IMR-90 (cell line): Measurements from ENCODE around the gene ZEB2. TPM values are rescaled to one million over a fixed set of nuclear protein-coding genes. Genes with fewer than 3 reads are reported as not detected.

ENCODE experiments used
- ATAC-seq: fragments of 200-7000 bp; cut with Tn5 transposase; 2 replicates; pipeline ENCODE4 v1.9.1; 2020; ENCODE audit warnings: low read depth, mild to moderate bottlenecking, moderate library complexity
- BruUV-seq: library from RNA; stranded (reverse); fragments of 400-500 nt; replicated peaks from 2 replicates; lab custom pipeline; 2021; lab: Mats Ljungman, UMichigan
- CTCF ChIA-PET: fragments of 300-600 bp; formaldehyde crosslinking; extraction: SDS; loops from one replicate; lab custom pipeline; 2021; ENCODE audit warnings: antibody characterized with exemption; lab: Yijun Ruan, JAX
- POLR2A ChIA-PET: fragments of 300-600 bp; sonication (Branson Sonifier 250); formaldehyde crosslinking; loops from one replicate; lab custom pipeline; 2022; ENCODE audit warnings: antibody characterized with exemption; ENCODE audit not compliant: unreplicated experiment; lab: Charles Lee
- DNase-seq: peaks from one replicate; pipeline ENCODE4 v3.0.0; 2013
- H2AFZ ChIP-seq: replicated peaks from 2 replicates; pipeline ENCODE3; 2013; ENCODE audit warnings: low read length, mild to moderate bottlenecking; ENCODE audit not compliant: poor library complexity
- H2AK5ac ChIP-seq: 2 replicates; pipeline ENCODE4 v1.6.1; 2013; ENCODE audit warnings: low read depth, low read length, inconsistent platforms
- H2AK9ac ChIP-seq: replicated peaks from 2 replicates; pipeline ENCODE3; 2013; ENCODE audit warnings: mild to moderate bottlenecking, low read depth, low read length, moderate library complexity; ENCODE audit not compliant: poor library complexity
- H2BK120ac ChIP-seq: 2 replicates; pipeline ENCODE4 v1.6.1; 2013; ENCODE audit warnings: low read depth, low read length, inconsistent platforms
- H2BK15ac ChIP-seq: 3 replicates; pipeline ENCODE4 v1.6.1; 2013; ENCODE audit warnings: low read depth, low read length, inconsistent platforms
- H2BK20ac ChIP-seq: 2 replicates; pipeline ENCODE4 v1.6.1; 2013; ENCODE audit warnings: low read depth, mild to moderate bottlenecking, inconsistent platforms, low read length, moderate library complexity
- H2BK5ac ChIP-seq: 2 replicates; pipeline ENCODE4 v1.6.1; 2013; ENCODE audit warnings: mild to moderate bottlenecking, low read depth, low read length, inconsistent platforms; ENCODE audit not compliant: poor library complexity, severe bottlenecking
- H3K14ac ChIP-seq: replicated peaks from 2 replicates; pipeline ENCODE4 v1.6.1; 2013; ENCODE audit warnings: low read depth, low read length, inconsistent platforms
- H3K18ac ChIP-seq: 2 replicates; pipeline ENCODE4 v1.6.1; 2013; ENCODE audit warnings: low read depth, low read length, control low read depth
- H3K23ac ChIP-seq: 2 replicates; pipeline ENCODE4 v1.6.1; 2013; ENCODE audit warnings: low read depth, low read length, inconsistent platforms
- H3K27ac ChIP-seq: 2 replicates; pipeline ENCODE4 v1.5.1; 2013; ENCODE audit warnings: mild to moderate bottlenecking, control low read depth, low read length; ENCODE audit not compliant: insufficient read depth
- H3K27me3 ChIP-seq: 2 replicates; pipeline ENCODE4 v1.6.1; 2013; ENCODE audit warnings: low read length; ENCODE audit not compliant: control insufficient read depth, insufficient read depth
- H3K36me3 ChIP-seq: 2 replicates; pipeline ENCODE4 v1.6.1; 2013; ENCODE audit warnings: low read length, mixed read lengths; ENCODE audit not compliant: control insufficient read depth, insufficient read depth
- H3K4ac ChIP-seq: 2 replicates; pipeline ENCODE4 v1.6.1; 2013; ENCODE audit warnings: low read depth, low read length, inconsistent platforms
- H3K4me1 ChIP-seq: 2 replicates; pipeline ENCODE4 v1.6.1; 2013; ENCODE audit warnings: low read length, mixed read lengths; ENCODE audit not compliant: control insufficient read depth, insufficient read depth
- H3K4me2 ChIP-seq: 2 replicates; pipeline ENCODE4 v1.6.1; 2013; ENCODE audit warnings: low read depth, mild to moderate bottlenecking, control low read depth, low read length, moderate library complexity
- H3K4me3 ChIP-seq: 2 replicates; pipeline ENCODE4 v1.5.1; 2013; ENCODE audit warnings: low read depth, mild to moderate bottlenecking, control low read depth, low read length, moderate library complexity; ENCODE audit not compliant: insufficient read depth
- H3K56ac ChIP-seq: 2 replicates; pipeline ENCODE4 v1.6.1; 2013; ENCODE audit warnings: low read length, inconsistent platforms; ENCODE audit not compliant: insufficient read depth; ENCODE audit errors: extremely low read depth
- H3K79me1 ChIP-seq, 2 experiments: 2 replicates each; pipeline ENCODE4 v1.6.1; 2013; ENCODE audit warnings: low read length in 2 of 2, inconsistent platforms in 1 of 2, low read depth in 1 of 2
- H3K9ac ChIP-seq: 2 replicates; pipeline ENCODE4 v1.6.1; 2013; ENCODE audit warnings: low read depth, low read length, control low read depth
- H3K9me1 ChIP-seq: 2 replicates; pipeline ENCODE4 v1.6.1; 2013; ENCODE audit warnings: low read length, inconsistent platforms; ENCODE audit not compliant: insufficient read depth
- H3K9me3 ChIP-seq: 2 replicates; pipeline ENCODE4 v1.6.1; 2013; ENCODE audit warnings: low read length; ENCODE audit not compliant: control insufficient read depth, insufficient read depth
- H4K20me1 ChIP-seq: 2 replicates; pipeline ENCODE4 v1.6.1; 2013; ENCODE audit warnings: low read length, inconsistent platforms; ENCODE audit not compliant: insufficient read depth
- H4K5ac ChIP-seq: 2 replicates; pipeline ENCODE4 v1.6.1; 2013; ENCODE audit warnings: mild to moderate bottlenecking, low read depth, low read length, control low read depth
- H4K8ac ChIP-seq, 2 experiments: 2 replicates each; pipeline ENCODE4 v1.6.1; 2013; ENCODE audit warnings: low read depth in 2 of 2, low read length in 2 of 2, control low read depth in 1 of 2, inconsistent platforms in 1 of 2
- H4K91ac ChIP-seq: 2 replicates; pipeline ENCODE4 v1.6.1; 2013; ENCODE audit warnings: low read depth, low read length, inconsistent platforms; ENCODE audit not compliant: insufficient read depth
- BHLHE40 ChIP-seq: fragments of 150-350 bp; IDR thresholded peaks from 2 replicates; pipeline ENCODE4 v1.6.1; 2016; ENCODE audit warnings: mild to moderate bottlenecking, low read depth, low read length
- FOS ChIP-seq: fragments of 150-350 bp; IDR thresholded peaks from 2 replicates; pipeline ENCODE4 v1.6.1; 2016; ENCODE audit warnings: low read depth, low read length
- MXI1 ChIP-seq: IDR thresholded peaks from 2 replicates; pipeline ENCODE4 v1.6.1; 2012; ENCODE audit warnings: low read depth, mild to moderate bottlenecking, low read length, moderate library complexity, borderline replicate concordance
- NFE2L2 ChIP-seq: fragments of 150-350 bp; IDR thresholded peaks from 2 replicates; pipeline ENCODE4 v1.6.1; 2016; ENCODE audit warnings: low read depth, mild to moderate bottlenecking, low read length
- RAD21 ChIP-seq: IDR thresholded peaks from 2 replicates; pipeline ENCODE4 v1.6.1; 2012; ENCODE audit warnings: low read length, improper control_type of control experiment
- RCOR1 ChIP-seq: IDR thresholded peaks from 2 replicates; pipeline ENCODE4 v1.6.1; 2012; ENCODE audit warnings: mild to moderate bottlenecking, low read length, improper control_type of control experiment; ENCODE audit not compliant: insufficient replicate concordance
- RFX5 ChIP-seq: IDR thresholded peaks from 2 replicates; pipeline ENCODE4 v1.8.0; 2012; ENCODE audit warnings: low read depth, mild to moderate bottlenecking, low read length, moderate library complexity
- WGBS, 2 experiments: methylation state at CpG; one replicate each; pipeline versions ENCODE4 v1.1.5 to v1.1.7; 2013; ENCODE audit warnings: missing lambda C conversion rate in 2 of 2; ENCODE audit not compliant: insufficient read length in 1 of 2; ENCODE audit errors: extremely low coverage in 2 of 2; 5-methylcytosine and 5-hydroxymethylcytosine counted together
- dilution Hi-C: fragments of 300-500 bp; cut with HindIII; formaldehyde crosslinking; loops from one replicate; pipeline ENCODE4 v1.14.3; 2018; ENCODE audit warnings: low sequenced_read_pairs; ENCODE audit not compliant: unreplicated experiment
- in situ Hi-C: fragments of 300-500 bp; cut with MboI; formaldehyde crosslinking; loops from 3 replicates; pipeline ENCODE4 v1.14.3; 2019; ENCODE audit warnings: low sequenced_read_pairs, inconsistent platforms, mixed read lengths
- intact Hi-C: fragments of 100-400 bp; cut with micrococcal nuclease; formaldehyde crosslinking; loops from 2 replicates; pipeline ENCODE4 v1.10.0; 2022
- polyA plus RNA-seq, 3 experiments: library from polyadenylated mRNA; depleted of rRNA; stranded (reverse); fragments of >200 nt; gene quantifications; 2 replicates each; pipeline ENCODE4 v1.2.3, GENCODE V29; 2012; ENCODE audit warnings: low replicate concordance in 1 of 3
- total RNA-seq: library from RNA; depleted of rRNA; stranded (reverse); fragments of >200 nt; gene quantifications from 2 replicates; pipeline ENCODE4 v1.2.3, GENCODE V29; 2012
- TF ChIP-seq, protein P1 (sequence below): fragments of 150-350 bp; IDR thresholded peaks from 2 replicates; pipeline ENCODE4 v1.6.1; 2017; ENCODE audit warnings: mild to moderate bottlenecking, antibody characterized with exemption, low read length, low read depth
- TF ChIP-seq, protein P2 (sequence below): conservative IDR thresholded peaks from 2 replicates; pipeline ENCODE4 v1.5.1; 2012; ENCODE audit warnings: mild to moderate bottlenecking, low read depth, low read length, improper control_type of control experiment

Gene ZEB2
- total and polyA plus RNA-seq, 2 of the 4 experiments (the other 2 are of a cell fraction): 22.4 to 50.9 TPM

DNA sequence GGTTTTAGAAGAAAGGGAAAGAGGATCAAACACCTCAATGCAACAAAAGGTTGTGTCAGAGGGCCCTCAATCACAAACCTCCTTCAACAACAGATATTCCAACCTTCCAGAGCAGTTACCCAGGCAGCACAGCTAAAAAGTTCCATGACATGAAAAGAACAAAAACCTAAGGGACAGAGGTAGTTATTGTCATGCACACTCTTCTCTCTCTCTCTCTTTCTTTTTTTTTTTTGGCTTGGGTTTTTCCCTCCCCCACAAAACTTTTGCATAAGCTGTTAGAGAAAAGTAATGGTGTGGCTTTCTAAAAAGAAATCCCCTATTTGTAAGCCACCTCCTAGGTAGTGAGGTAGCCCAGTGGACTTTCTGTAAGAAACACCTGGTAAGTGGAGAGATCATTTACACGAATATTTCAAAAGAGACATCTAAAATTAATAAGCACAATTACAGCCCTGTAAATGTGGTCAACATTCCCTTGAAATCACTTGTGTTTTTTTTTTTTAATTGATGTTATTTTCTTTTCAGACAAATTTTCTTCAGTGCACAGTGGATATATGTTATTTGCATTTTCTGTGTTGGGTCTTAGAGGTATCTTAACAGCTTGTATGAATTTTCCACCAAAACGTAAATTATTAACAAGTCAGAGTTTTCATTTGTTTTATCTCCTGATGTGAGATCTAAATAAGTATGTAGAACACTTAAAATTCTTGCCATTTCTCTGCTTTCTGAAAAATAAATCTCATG is 48.4 kb downstream of the ZEB2 start:
- no peak overlapping the region for H2AK9ac ChIP-seq
- no peak overlapping the region for H2BK15ac ChIP-seq
- H3K9me3 ChIP-seq: no peaks in the 10 kb centered on the region
- H3K27ac ChIP-seq: no peak overlapping the region
- no peak overlapping the region for H3K56ac ChIP-seq
- in situ Hi-C loops: no loop called here
- intact Hi-C loops: no loop called here
- H3K9me1 ChIP-seq: peaks cover 4% of the 10 kb centered on the region
- H4K8ac ChIP-seq: no peak overlapping the region
- H2BK20ac ChIP-seq: no peak overlapping the region
- H3K4me3 ChIP-seq: no peak overlapping the region
- no TSS peak for BruUV-seq
- dilution Hi-C loops: no loop called here
- no peak overlapping the region for H3K23ac ChIP-seq
- no peak overlapping the region for H3K4ac ChIP-seq
- ATAC-seq: no peak
- H4K5ac ChIP-seq: no peak overlapping the region
- peaks cover 4% of the 10 kb centered on the region for H3K4me1 ChIP-seq
- H2BK5ac ChIP-seq: no peak overlapping the region
- H2AK5ac ChIP-seq: no peak overlapping the region
- no peaks in the 10 kb centered on the region for H3K27me3 ChIP-seq
- no peak overlapping the region for H3K4me2 ChIP-seq
- no peak overlapping the region for H2BK120ac ChIP-seq
- no peak for DNase-seq
- H4K20me1 ChIP-seq: peaks cover 25% of the 10 kb centered on the region; the same call in 1 of the 2 replicates
- no peak overlapping the region for H3K18ac ChIP-seq
- POLR2A ChIA-PET: no interaction called here
- peaks cover 38 to 67% of the 10 kb centered on the region in 2 experiments for H3K79me1 ChIP-seq
- no peak for TF ChIP-seq NFE2L2
- TF ChIP-seq, protein P1, sequence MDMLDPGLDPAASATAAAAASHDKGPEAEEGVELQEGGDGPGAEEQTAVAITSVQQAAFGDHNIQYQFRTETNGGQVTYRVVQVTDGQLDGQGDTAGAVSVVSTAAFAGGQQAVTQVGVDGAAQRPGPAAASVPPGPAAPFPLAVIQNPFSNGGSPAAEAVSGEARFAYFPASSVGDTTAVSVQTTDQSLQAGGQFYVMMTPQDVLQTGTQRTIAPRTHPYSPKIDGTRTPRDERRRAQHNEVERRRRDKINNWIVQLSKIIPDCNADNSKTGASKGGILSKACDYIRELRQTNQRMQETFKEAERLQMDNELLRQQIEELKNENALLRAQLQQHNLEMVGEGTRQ: no peak
- no peak for TF ChIP-seq RCOR1
- no peak for TF ChIP-seq RAD21
- no peak for TF ChIP-seq BHLHE40
- TF ChIP-seq FOS: no peak
- TF ChIP-seq, protein P2, sequence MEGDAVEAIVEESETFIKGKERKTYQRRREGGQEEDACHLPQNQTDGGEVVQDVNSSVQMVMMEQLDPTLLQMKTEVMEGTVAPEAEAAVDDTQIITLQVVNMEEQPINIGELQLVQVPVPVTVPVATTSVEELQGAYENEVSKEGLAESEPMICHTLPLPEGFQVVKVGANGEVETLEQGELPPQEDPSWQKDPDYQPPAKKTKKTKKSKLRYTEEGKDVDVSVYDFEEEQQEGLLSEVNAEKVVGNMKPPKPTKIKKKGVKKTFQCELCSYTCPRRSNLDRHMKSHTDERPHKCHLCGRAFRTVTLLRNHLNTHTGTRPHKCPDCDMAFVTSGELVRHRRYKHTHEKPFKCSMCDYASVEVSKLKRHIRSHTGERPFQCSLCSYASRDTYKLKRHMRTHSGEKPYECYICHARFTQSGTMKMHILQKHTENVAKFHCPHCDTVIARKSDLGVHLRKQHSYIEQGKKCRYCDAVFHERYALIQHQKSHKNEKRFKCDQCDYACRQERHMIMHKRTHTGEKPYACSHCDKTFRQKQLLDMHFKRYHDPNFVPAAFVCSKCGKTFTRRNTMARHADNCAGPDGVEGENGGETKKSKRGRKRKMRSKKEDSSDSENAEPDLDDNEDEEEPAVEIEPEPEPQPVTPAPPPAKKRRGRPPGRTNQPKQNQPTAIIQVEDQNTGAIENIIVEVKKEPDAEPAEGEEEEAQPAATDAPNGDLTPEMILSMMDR: no peak
- TF ChIP-seq MXI1: no peak
- TF ChIP-seq RFX5: no peak
- no peak overlapping the region for H3K14ac ChIP-seq
- no peak overlapping the region for H3K9ac ChIP-seq
- no peak overlapping the region for H2AFZ ChIP-seq
- H4K91ac ChIP-seq: no peak overlapping the region
- CTCF ChIA-PET: no interaction called here
- H3K36me3 ChIP-seq: peaks cover 10% of the 10 kb centered on the region
- no CpG with 5 or more reads among the region's 2 CpGs for WGBS, 2 experiments
